Activated CD4-positive, alpha-beta T cell treated with anti-CD3 and anti-CD28 coated beads for 1 hour (primary cell): ENCODE measurements around the gene STX4.
"Not testable (repeated sequence)": the region's sequence is repeated elsewhere in the genome, so short reads cannot be mapped to it uniquely, and the experiment has no call there.

Source experiments
- DNase-seq: peaks from one replicate; pipeline ENCODE4 v3.0.0-alpha.2; 2020

STX4 gene

DNA sequence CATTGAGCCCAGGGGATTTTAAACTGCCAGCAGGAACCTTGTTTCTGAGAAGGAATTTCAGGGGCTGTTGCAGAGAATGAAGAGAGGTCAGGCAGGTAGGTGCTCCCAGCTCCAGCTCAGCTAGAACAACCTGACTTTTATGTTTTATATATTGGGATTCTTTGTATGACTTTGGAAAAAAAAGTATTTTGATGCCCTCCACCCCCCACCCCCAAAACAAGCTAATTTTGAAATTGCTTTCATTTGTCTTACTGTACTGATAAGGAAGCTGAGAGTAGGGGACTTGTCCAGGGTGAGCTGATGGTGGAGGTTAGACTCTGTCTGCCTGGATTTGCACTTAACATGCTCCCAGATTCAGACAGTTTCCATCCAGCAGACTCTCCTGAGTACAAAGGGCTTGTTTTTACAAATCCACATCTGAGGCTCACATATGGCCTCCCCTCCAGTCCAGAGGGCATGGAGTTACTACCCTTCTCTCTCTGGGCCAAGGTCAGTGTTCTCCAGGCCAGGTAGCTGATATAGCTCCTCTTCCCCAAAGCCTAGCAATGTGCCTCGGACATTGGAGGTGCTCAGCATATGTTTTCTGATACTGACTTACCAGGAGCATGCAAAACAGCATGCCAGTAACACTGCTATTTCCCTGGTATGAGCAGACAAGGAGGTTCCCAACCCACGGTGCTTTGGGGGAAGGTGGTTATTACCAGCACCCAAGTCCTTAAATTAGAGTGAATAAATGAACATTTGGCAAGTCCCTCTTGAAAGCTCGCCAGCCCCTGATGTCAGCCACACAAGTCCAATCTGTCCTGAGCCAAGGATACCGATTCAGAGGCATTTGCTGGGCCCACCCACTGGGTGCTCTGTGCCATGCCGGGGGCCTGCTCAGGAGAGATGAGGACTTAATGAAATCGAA lies 34.3 kb upstream of the STX4 start:
- DNase-seq, result no peak

DNA sequence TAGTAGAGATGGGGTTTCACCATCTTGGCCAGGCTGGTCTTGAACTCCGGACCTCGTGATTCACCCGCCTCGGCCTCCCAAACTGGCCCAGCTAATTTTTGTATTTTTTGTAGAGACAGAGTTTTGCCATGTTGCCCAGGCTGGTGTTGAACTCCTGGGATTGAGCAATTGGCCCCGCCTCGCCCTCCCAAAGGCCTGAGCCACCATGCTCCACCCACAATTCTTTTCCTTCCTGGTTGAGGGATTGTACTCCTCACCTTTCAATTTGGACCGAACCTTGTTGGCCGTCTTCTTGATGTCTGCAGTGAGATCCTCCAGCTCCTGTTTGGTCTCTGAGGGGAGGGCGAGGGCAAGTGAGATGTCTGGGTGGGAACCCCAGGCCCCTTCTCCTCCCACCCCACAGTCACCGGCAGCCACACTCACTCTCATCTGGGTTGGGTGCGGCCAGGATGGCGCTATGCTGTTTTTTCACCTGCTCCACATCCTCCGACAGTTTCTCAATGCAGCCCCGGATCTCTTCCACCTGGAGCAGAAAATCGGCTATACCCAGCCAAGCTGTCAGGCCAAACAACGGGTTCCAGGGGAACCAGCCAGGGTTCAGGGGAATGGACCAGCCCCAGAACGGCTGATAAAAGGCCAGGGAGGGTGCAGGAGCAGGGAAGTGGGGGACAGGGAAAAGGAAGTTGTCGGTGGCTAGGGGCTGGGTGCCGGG lies 32.5 kb upstream of the STX4 start:
- DNase-seq, result no peak

DNA sequence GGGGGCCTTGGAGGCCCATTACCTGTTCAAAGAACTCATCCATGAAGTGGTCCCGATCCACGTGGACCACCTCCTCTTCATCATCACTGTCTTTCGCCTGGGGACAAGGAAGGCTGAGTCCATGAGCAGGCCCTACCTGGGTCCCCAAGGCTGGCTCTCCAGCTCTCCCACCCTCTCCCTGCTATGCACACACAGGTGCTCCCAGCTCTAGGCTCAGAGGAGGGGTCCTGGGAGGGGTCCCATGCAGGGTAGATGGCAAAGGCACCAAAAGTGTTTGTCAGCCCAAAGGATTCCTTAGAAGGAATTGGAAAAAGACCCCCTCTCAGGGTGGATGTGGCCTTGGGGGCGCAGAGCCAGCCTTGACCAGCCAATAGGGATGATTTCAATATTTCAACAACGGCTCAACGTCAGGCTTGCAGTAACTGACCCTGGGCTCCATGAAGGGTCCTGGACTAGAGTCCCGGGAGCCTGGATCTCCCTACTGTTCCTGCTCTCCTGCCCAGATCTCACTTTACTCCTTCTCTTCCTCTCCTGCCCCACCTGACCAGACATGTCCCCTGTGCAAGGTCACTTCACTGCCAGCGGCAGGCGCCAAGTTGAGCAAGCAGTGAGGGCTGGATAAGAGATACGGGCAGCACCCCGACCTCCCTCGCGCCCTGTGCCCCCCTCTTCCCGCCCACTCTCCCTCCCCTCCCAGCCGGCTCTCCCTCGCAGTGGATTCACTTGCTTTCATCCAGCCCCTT lies 31.7 kb upstream of the STX4 start:
- no peak for DNase-seq

DNA sequence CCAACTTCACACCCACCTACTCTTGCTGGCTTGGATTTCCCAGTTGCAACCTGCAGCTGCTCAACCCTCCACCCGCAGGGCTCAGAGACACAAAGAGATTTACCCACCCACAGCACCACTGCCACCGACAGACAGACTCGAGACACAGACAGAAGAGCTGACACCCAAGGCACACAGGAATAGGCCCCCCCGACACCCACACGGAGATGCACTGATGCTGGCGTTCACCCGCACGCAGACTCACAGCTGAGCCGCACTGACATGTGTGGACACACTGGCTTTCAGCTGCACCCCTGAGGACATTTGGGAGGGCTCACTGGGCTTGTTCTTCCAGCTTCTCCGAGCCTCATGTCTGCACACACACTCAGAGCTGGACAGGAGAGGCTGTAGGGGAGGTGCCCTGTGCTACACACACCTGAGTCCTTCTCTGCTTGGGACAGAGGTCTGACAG lies 31.1 kb upstream of the STX4 start:
- DNase-seq, result no peak

DNA sequence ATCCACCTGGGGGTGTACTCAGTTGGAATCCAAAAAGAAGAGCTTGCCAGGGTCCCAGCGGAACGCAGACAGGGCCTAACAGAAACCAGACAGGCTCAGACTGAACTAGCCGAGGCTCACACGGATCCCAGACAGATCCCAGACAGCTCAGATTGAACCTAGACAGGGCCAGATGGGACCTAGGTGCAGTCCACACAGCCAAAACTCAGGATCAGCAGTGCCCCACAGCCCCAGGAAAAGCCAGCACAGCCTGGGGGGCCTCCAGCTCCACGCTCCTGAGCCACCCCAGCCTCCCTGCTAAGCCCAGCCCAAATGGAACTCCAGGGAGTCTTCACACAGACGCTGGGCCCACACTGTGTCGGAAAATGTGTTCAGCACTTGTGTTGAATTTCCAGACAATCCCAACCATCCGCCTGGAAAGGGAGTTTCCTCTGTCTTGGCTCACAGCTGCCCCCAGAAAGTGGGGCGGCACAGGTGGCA lies 30.5 kb upstream of the STX4 start:
- no peak for DNase-seq

DNA sequence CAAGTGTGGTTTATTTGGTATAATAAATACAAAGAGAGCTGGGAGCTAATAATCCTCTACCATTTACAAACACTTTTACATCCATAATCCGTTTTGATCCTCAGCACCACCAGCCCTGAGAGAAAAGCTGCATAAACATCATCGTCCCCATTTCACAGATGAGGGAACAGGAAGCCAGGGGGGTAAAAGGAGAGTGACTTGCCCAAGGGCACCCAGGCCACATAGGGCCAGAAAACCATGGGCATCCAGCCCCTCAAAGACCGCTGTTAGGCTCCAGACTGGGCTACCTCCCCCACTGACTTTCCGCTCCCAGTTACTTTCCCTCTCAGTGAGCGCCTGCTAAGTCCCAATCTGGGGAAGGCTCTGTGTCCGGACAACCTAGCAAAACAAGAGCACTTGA lies 29.6 kb upstream of the STX4 start:
- no peak for DNase-seq

DNA sequence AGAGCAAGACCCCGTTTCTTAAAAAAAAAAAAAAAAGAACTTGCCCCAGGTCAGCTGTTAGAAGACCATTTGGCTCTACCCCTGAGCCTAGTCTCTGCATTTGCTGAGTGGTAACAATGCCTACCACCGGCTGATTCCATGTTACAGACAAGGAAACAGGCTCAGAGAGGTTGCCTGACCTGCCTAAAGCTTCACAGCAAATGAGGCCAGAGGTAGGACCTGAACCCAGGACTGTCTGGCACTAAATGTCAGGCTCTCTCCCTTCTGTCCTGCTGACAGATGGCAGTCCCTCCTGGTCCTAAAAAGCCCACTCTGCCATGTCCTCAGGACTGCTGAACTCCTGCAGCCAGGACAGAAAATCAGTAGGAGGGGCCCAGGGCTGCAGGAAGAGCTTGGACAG lies 28.7 kb upstream of the STX4 start:
- DNase-seq, result no peak

DNA sequence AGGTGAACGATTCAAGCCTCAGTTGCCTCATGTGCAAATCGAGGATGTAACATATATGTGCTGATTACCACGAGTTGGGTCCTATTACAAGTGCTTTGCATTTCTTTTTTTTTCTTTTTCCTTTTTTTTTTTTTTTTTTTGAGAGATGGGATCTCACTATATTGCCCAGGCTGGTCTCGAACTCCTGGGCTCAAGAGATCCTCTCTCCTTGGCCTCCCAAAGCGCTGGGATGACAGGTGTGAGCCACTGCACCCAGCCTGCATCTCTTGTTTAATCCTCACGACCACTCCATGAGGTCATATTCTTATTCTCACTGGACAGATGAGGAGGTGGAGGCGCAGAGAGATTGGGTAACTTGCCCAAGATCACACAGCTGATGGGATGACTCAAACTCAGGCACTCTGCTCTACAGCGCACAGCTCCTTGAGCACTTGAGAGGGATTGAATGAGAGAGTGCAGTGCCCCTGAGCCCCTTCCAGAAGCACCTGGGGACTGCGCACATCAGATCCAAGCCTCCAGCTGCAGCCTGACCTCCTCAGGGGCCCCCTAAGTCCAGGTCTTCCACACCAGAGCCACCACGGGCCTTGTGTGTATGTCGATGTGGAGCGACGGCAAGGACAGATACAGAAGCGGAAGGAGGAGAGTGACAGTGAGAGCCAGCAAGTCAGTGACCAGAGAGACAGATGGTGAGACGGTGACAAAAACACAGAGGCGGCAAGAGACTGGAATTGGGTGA lies 27.8 kb upstream of the STX4 start:
- DNase-seq, result no peak

DNA sequence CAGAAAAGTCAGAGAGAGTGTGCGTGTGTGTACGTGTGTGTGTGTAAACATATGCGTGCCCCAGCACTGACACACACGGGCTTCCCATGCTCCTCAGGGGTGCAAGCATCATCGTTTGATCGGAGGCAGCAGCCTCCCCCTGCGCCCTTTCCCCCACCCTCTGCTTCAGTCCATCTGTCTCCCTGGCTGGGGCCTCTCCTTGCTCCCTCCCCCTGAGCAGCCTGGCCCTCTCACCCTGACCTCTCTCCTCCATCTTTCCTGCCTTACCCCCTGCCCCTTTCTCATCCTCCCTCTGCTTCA lies 27.3 kb upstream of the STX4 start:
- DNase-seq, result no peak

DNA sequence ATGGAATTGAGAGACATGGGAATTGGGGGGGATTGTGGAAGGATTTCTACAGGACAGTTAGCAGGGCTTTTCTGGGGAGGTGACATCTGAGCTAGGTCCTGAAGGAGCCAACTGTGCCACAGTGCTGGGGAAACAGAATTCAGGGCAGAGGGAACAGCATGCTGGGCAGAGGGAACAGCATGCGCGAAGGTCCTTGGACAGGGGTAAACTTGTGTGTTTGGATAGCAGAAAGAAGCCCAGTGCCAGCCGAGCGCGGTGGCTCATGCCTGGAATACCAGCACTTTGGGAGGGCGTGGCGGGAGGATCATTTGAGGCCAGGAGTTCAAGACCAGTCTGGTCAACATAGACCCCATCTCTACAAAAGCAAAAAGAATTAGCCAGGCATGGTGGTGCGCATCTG lies 26.8 kb upstream of the STX4 start:
- no peak for DNase-seq

DNA sequence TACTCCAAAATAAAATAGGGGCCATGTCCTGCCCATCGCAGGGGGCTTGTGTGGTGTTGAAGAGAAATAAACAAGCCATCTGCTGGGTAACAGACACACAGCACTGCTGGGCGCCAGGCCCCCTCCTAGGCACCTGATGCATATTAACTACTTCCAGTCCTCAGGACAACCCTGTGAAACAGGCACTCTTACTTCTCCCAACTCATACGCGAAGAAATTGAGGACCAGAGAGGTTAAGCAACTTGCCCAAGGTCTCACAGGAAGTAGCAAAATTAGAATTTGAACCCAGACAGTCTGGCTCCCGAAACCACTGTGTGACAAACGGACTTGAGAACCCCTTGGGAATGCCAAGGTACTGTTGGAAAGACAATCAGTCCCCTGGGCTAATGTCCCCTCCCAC lies 25.7 kb upstream of the STX4 start:
- no peak for DNase-seq

DNA sequence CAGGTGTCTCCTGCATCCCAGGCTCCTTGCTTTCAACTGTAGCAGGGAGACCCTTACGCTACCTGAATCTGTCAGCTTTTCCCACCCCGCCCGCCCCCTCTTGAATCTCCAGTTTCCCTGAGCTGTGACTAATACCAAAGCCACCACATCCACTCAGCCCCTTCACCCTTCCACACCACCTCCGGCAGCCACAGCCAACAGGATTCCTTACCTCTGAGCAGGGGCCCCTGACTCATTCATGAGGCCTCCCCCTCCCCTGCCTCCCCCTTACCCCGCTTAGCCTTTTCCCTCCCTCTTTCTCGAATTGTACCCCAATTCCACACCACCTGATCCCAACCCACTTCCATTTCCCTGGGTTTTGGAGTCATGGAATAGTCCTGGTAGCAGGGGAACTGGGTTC lies 25.2 kb upstream of the STX4 start:
- DNase-seq, result no peak

DNA sequence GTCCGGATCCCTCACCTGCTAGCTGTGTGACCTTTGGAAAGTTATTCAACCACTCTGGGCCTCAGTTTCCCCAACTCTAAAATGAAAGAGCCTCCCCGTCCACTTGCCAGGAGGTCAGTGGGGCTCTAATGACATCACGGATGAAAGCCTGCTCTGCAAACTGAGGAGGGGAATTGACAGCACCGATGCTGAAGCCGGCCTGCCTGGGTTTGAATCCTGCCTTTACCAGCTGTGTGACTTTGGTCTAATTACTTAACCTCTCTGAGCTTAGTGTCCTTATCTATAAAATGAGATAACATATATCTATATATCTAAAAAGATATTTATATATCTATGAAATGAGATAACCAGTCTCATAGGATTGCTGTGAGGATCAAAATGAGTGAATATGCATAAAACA lies 24.8 kb upstream of the STX4 start:
- DNase-seq, result no peak

DNA sequence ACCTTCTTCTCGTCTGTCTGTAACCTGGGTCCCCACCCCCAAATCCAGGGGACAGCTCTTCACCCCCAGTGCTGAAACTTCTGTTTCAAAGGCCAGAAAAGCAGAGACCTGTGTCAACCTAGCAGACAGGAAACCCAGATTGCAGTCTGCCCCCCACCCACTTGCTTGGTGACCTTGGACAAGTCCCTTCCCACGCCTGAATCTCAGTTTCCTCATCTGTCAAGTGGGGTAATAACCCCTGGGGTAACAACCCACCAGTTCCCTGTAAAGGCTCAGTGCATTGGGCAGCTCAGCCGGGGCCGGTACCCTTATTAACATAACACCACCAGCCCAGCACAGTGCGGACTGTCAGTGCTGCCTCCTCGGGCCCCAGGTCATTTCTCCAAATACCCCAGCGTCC lies 24.2 kb upstream of the STX4 start:
- DNase-seq, result no peak

DNA sequence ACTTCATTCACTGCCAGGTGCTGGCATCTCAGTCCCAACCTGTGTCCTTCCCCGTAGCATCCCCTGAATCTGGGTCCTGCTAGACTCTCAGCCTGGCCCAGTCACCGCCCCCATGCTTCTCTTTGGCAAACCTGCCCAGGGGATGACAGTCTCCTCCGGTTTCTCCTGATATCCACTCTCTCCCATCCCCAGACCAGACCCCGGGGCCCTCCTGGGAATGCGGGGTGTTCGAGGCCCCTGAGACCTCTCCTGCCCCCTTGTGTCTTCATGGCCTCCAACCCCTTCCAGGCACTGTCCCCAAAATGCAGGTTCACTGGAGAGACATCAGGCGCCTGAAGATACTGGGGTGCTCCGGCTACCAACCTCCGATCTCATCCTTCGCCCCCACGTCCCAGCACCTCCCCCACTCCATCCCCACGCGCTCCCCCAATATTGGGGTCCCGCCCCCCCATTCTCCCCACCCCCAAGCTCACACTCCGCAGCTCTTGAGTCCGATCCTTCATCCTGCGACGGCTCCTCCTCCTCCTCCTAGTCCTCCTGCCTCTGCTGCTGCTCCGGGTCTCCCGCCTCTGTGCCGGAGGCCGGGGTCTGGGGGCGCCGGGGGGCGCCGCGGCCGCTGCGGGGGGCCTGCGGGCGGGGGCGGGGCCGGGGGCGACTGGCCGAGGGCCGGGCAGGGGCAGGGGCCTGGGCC lies 23.3 kb upstream of the STX4 start:
- no peak for DNase-seq

DNA sequence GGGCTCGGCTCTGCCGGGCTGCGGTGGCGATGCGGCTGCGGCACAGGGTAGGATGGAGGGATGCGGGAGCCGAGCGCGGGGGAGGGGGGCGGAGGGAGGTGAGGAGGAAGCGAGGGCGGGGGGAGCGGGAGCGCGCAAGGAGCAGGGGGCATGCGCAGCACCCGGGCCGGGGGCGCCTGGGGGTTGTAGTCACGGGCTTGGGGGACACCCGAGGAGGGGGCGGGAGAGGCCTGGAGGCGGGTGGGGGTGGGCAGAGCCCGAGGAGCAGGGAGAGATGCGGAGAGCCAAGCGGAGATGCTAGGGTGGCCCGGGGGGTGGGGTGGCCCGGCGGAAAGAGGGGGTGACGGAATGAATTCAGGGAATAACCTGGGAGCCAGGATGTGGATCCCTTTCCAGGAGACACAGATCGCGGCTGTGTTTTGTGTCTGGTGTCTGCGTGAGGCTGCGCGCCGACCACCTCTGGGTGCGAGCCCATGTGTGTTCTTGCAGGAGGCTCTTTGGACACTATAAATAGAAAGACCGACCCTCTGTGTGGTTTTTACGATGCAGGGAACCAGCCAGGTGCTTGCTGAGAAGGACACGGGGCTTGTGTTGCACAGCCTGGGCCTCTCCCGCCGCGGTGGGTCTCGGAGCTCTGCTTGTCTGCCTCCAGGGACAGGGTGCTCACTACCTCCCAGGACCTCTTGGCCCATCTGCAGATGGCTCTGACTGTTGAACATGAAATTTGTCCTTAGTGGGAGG lies 22.6 kb upstream of the STX4 start, which contains the start of gene STX1B:
Gene STX1B (minus strand): TSS at position 54 of the 741 bp plus-strand sequence. CDS start 242 bp downstream, outside the sequence.
- DNase-seq, result peak; percentile 29

DNA sequence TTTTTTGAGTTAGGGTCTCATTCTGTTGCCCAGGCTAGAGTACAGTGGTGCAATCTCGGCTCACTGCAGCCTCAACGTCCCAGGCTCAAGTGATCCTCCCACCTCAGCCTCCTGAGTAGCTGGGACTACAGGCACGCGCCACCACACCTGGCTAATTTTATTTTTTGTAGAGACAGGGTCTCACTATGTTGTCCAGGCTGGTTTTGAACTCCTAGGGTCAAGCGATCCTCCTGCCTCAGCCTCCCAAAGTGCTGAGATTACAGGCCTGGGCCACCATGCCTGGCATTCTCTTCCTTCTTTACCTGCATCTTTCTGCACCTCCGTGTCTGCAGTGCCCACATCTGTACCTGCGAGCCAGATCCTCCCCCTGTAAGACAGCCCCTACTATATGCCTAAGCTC lies 21.5 kb upstream of the STX4 start:
- DNase-seq, result not testable (repeated sequence)

DNA sequence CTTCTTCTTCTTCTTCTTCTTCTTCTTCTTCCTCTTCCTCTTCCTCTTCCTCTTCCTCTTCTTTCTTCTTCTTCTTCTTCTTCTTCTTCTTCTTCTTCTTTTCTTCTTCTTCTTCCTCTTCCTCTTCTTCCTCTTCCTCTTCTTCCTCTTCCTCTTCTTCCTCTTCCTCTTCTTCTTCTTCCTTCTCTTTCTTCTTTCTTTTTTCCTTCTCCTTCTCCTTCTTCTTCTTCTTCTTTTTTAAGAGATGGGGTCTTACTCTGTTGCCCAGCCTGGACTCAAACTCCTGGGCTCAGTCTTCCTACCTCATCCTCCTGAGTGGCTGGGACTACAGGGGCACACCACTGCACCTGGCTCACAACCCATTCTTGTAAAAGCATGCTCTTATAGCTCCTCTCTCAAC lies 20.1 kb upstream of the STX4 start:
- DNase-seq, result not testable (repeated sequence)

DNA sequence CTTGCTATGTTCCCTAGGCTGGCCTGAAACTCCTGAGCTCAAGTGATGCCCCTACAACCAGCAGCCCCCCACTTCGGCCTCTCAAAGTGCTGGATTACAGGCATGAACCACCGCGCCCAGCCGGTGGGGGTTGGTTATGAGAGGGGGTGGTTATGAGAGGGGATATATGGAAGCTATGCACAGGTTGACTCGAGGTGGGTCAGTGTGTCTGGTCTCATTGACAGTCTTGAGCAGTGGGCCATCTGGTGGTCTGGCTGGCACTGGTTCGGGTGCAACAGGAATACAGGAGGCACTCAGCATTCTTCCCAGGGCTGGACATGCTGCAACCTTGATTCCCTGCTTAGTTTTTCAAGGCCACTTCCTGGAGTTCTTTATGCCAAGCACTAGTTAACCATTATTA lies 17.3 kb upstream of the STX4 start:
- DNase-seq, result no peak

DNA sequence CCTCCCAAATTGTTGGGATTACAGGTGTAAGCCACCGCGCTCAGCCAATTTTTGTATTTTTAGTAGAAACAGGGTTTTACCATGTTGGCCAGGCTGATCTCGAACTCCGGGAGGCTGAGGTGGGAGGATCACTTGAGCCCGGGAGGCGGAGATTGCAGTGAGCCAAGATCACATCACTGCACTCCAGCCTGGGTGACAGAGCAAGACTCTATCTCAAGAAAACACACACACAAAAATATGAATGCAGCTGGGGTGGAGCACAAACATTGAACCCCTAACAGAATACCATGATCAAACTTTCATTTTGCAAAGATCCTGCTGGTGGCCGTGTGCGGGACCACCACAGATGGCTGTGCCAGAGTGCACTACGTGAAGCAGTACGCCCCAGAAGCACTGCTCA lies 15.6 kb upstream of the STX4 start:
- not testable (repeated sequence) for DNase-seq

DNA sequence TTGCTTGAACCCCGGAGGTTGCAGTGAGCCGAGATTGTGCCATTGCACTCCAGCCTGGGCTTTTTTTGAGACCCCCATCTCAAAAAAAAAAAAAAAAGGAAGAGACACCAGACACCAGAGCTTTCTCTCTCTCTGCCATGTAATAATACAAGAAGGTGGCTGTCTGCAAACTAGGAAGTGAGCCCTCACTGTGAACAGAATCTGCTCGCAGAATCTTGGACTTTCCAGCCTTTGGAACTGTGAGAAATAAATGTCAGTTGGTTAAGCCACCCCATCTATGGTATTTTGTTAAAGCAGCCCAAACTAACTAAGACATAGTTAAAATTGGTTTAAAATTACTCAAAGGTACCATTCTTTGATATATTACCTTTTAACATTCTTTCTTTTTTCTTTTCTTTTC lies 12.8 kb upstream of the STX4 start:
- DNase-seq, result no peak
